ENCODE results near the gene NNAT.
"Not testable (repeated sequence)": the region's sequence is repeated elsewhere in the genome, so short reads cannot be mapped to it uniquely, and the experiment has no call there.

The NNAT gene

GRCh38 chr20:37538003-37538402 lies 17.0 kb downstream of the NNAT start:
- Histone ChIP-seq H3K27me3 (ENCODE audit: insufficient read depth, low read length) (no peaks in the 10 kb centered on the region), H3K79me2 (ENCODE audit: insufficient read depth, low read length) (no peaks in the 10 kb centered on the region), H3K4me2 (ENCODE audit: low read length) (no peak overlapping the region), H3K4me1 (ENCODE audit: insufficient read depth, low read length, severe bottlenecking) (no peaks in the 10 kb centered on the region), H4K20me1 (ENCODE audit: insufficient read depth, low read length) (no peaks in the 10 kb centered on the region), H3K9me2 (ENCODE audit: low read depth, low read length) (no peaks in the 10 kb centered on the region), H3F3A (ENCODE audit: insufficient read depth, low read length) (no peaks in the 10 kb centered on the region), H2AFZ (ENCODE audit: low read length) (no peak overlapping the region), H3K36me3 (ENCODE audit: insufficient read depth, low read length) (no peaks in the 10 kb centered on the region), H3K4me3 (ENCODE audit: low read depth, low read length, poor library complexity, severe bottlenecking) (no peak overlapping the region), H3K27ac (ENCODE audit: low read depth, low read length, poor library complexity, severe bottlenecking) (no peak overlapping the region), H3K9ac (ENCODE audit: low read length) (no peak overlapping the region), H3K9me3 (ENCODE audit: low read length) (no peaks in the 10 kb centered on the region)
- TF ChIP-seq EZH2 (IDR thresholded peaks at IDR 0.05; ENCODE audit: borderline replicate concordance, low read length) (no peak), CTCF (IDR thresholded peaks at IDR 0.05; ENCODE audit: low read length) (no peak)

GRCh38 chr20:37539424-37539823 lies 18.4 kb downstream of the NNAT start:
- Histone ChIP-seq H3K27me3 (ENCODE audit: insufficient read depth, low read length) (no peaks in the 10 kb centered on the region), H3K9ac (ENCODE audit: low read length) (no peak overlapping the region), H3F3A (ENCODE audit: insufficient read depth, low read length) (no peaks in the 10 kb centered on the region), H3K4me3 (ENCODE audit: low read depth, low read length, poor library complexity, severe bottlenecking) (no peak overlapping the region), H4K20me1 (ENCODE audit: insufficient read depth, low read length) (no peaks in the 10 kb centered on the region), H3K79me2 (ENCODE audit: insufficient read depth, low read length) (no peaks in the 10 kb centered on the region), H3K9me3 (ENCODE audit: low read length) (no peaks in the 10 kb centered on the region), H3K4me1 (ENCODE audit: insufficient read depth, low read length, severe bottlenecking) (no peaks in the 10 kb centered on the region), H3K9me2 (ENCODE audit: low read depth, low read length) (no peaks in the 10 kb centered on the region), H3K27ac (ENCODE audit: low read depth, low read length, poor library complexity, severe bottlenecking) (no peak overlapping the region), H3K4me2 (ENCODE audit: low read length) (no peak overlapping the region), H2AFZ (ENCODE audit: low read length) (no peak overlapping the region), H3K36me3 (ENCODE audit: insufficient read depth, low read length) (no peaks in the 10 kb centered on the region)
- no peak for TF ChIP-seq EZH2 (IDR thresholded peaks at IDR 0.05; ENCODE audit: borderline replicate concordance, low read length)
- no peak for TF ChIP-seq CTCF (IDR thresholded peaks at IDR 0.05; ENCODE audit: low read length)

GRCh38 chr20:37540001-37540400 lies 19.0 kb downstream of the NNAT start:
- H3K4me2 ChIP-seq (ENCODE audit: low read length) = no peak overlapping the region
- H3K27me3 ChIP-seq (ENCODE audit: insufficient read depth, low read length) = no peaks in the 10 kb centered on the region
- H3F3A ChIP-seq (ENCODE audit: insufficient read depth, low read length) = no peaks in the 10 kb centered on the region
- no peak overlapping the region for H2AFZ ChIP-seq (ENCODE audit: low read length)
- H3K9me3 ChIP-seq (ENCODE audit: low read length) = no peaks in the 10 kb centered on the region
- no peak overlapping the region for H3K9ac ChIP-seq (ENCODE audit: low read length)
- H3K27ac ChIP-seq (ENCODE audit: low read depth, low read length, poor library complexity, severe bottlenecking) = no peak overlapping the region
- no peaks in the 10 kb centered on the region for H3K4me1 ChIP-seq (ENCODE audit: insufficient read depth, low read length, severe bottlenecking)
- no peaks in the 10 kb centered on the region for H3K79me2 ChIP-seq (ENCODE audit: insufficient read depth, low read length)
- TF ChIP-seq CTCF (IDR thresholded peaks at IDR 0.05; ENCODE audit: low read length) = no peak
- TF ChIP-seq EZH2 (IDR thresholded peaks at IDR 0.05; ENCODE audit: borderline replicate concordance, low read length) = no peak
- H3K36me3 ChIP-seq (ENCODE audit: insufficient read depth, low read length) = no peaks in the 10 kb centered on the region
- H3K9me2 ChIP-seq (ENCODE audit: low read depth, low read length) = no peaks in the 10 kb centered on the region
- no peaks in the 10 kb centered on the region for H4K20me1 ChIP-seq (ENCODE audit: insufficient read depth, low read length)
- no peak overlapping the region for H3K4me3 ChIP-seq (ENCODE audit: low read depth, low read length, poor library complexity, severe bottlenecking)

- H3K4me1 ChIP-seq (ENCODE audit: insufficient read depth, low read length, severe bottlenecking); H3K27ac ChIP-seq (ENCODE audit: low read depth, low read length, poor library complexity, severe bottlenecking): not testable (repeated sequence)
These were observed 19.8 kb downstream of the NNAT start for GRCh38 chr20:37540838-37541237.

More at GRCh38 chr20:37540838-37541237, 19.8 kb downstream of the NNAT start:
- not testable (repeated sequence) for H3K4me2 ChIP-seq (ENCODE audit: low read length); H3K36me3 ChIP-seq (ENCODE audit: insufficient read depth, low read length); H3K79me2 ChIP-seq (ENCODE audit: insufficient read depth, low read length); H4K20me1 ChIP-seq (ENCODE audit: insufficient read depth, low read length); H3K9me2 ChIP-seq (ENCODE audit: low read depth, low read length); H2AFZ ChIP-seq (ENCODE audit: low read length); H3K9ac ChIP-seq (ENCODE audit: low read length); H3F3A ChIP-seq (ENCODE audit: insufficient read depth, low read length); H3K4me3 ChIP-seq (ENCODE audit: low read depth, low read length, poor library complexity, severe bottlenecking); H3K27me3 ChIP-seq (ENCODE audit: insufficient read depth, low read length); H3K9me3 ChIP-seq (ENCODE audit: low read length)

Measured in OCI-LY1 (cell line).